Thyroid gland (tissue), 4 donors: ENCODE measurements around the gene PROCR. TPM values are rescaled to one million over a fixed set of nuclear protein-coding genes. Genes with fewer than 3 reads are reported as not detected.
"Not testable (repeated sequence)": the region's sequence is repeated elsewhere in the genome, so short reads cannot be mapped to it uniquely, and the experiment has no call there.

Experiments
- DNase-seq, 2 donors: peaks; one replicate each; pipeline ENCODE4 v3.0.0-alpha.2; 2019
- H3K27ac ChIP-seq, 3 donors: fragments of 200-600 bp; sonication (generic); 1 replicate in 2 of 3; 2 replicates in 1 of 3; pipeline ENCODE4 v1.5.1; 2016 to 2019; ENCODE audit warnings: mild to moderate bottlenecking in 1 of 3, moderate library complexity in 1 of 3
- H3K27me3 ChIP-seq: fragments of 200-600 bp; sonication (generic); one replicate; pipeline ENCODE4 v1.5.1; 2019
- H3K36me3 ChIP-seq, 2 donors: fragments of 200-600 bp; sonication (generic); one replicate each; pipeline ENCODE4 v1.5.1; 2016 to 2019
- H3K4me1 ChIP-seq, 2 donors: fragments of 200-600 bp; sonication (generic); one replicate each; pipeline ENCODE4 v1.5.1; 2017 to 2019
- H3K4me3 ChIP-seq, 3 donors: fragments of 200-600 bp; sonication (generic); replicated peaks in 1 of 3; 1 replicate in 2 of 3; 2 replicates in 1 of 3; pipeline ENCODE4 v1.5.1; 2016; ENCODE audit warnings: mild to moderate bottlenecking in 1 of 3
- H3K9me3 ChIP-seq: fragments of 200-600 bp; sonication (generic); one replicate; pipeline ENCODE4 v1.5.1; 2017
- CTCF ChIP-seq, 6 experiments: fragments of 200-600 bp in 3 of 6; fragments of 450-650 bp in 3 of 6; sonication (generic) in 3 of 6; IDR thresholded peaks; one replicate each; pipeline ENCODE4 v1.5.1; 2016 to 2019; ENCODE audit warnings: antibody characterized with exemption in 6 of 6, mild to moderate bottlenecking in 2 of 6, inconsistent platforms in 1 of 6, moderate library complexity in 1 of 6
- POLR2A ChIP-seq, 2 donors: fragments of 450-650 bp; IDR thresholded peaks; one replicate each; pipeline ENCODE4 v1.6.1; 2017; ENCODE audit warnings: antibody characterized with exemption in 2 of 2, mild to moderate bottlenecking in 2 of 2, moderate library complexity in 1 of 2
- WGBS, 2 donors: methylation state at CpG; one replicate each; pipeline ENCODE4 v1.1.5; 2017; 5-methylcytosine and 5-hydroxymethylcytosine counted together
- intact Hi-C: fragments of 100-400 bp; cut with DNase I; formaldehyde crosslinking; loops from one replicate; pipeline ENCODE4 v1.15.1; 2023
- total RNA-seq, 4 donors: library from RNA; depleted of rRNA; stranded (reverse); fragments of >200 nt; gene quantifications; one replicate each; pipeline ENCODE4 v1.2.3, GENCODE V29; 2016

PROCR gene
- total RNA-seq, 4 donors from 2014 or later, result 11.2 to 56.0 (median 37.9) TPM

GRCh38 chr20:35150846-35151579, 20.9 kb upstream of the PROCR start:
- Histone ChIP-seq H3K27ac (no peak overlapping the region), H3K4me3 (no peak overlapping the region), H3K27me3 (no peaks in the 10 kb centered on the region), H3K36me3 (no peaks in the 10 kb centered on the region), H3K4me1 (peaks cover 6 to 13% of the 10 kb centered on the region in 2 donors), H3K9me3 (no peaks in the 10 kb centered on the region)
- TF ChIP-seq CTCF (IDR thresholded peaks at IDR 0.05) (no peak), POLR2A (IDR thresholded peaks at IDR 0.05) (no peak)
- WGBS, 2 donors, result 66 to 72% methylated on average over 6 of the region's 6 CpGs
- no peak for DNase-seq
- intact Hi-C loops, result no loop called here

GRCh38 chr20:35151736-35152135, 20.1 kb upstream of the PROCR start:
- intact Hi-C loops, result no loop called here
- Histone ChIP-seq H3K4me1 (peaks cover 0 to 7% of the 10 kb centered on the region in 2 donors), H3K36me3 (no peaks in the 10 kb centered on the region), H3K27me3 (no peaks in the 10 kb centered on the region), H3K27ac (no peak overlapping the region), H3K4me3 (no peak overlapping the region), H3K9me3 (no peaks in the 10 kb centered on the region)
- 72 to 73% methylated on average over 4 of the region's 4 CpGs for WGBS, 2 donors
- TF ChIP-seq CTCF (IDR thresholded peaks at IDR 0.05), result no peak
- TF ChIP-seq POLR2A (IDR thresholded peaks at IDR 0.05), result no peak
- DNase-seq, result no peak

- Histone ChIP-seq H3K4me3 (no peak overlapping the region), H3K27ac (no peak overlapping the region), H3K9me3 (no peaks in the 10 kb centered on the region), H3K4me1 (no peaks in the 10 kb centered on the region), H3K27me3 (no peaks in the 10 kb centered on the region), H3K36me3 (no peaks in the 10 kb centered on the region)
- DNase-seq, result no peak
- 83 to 86% methylated on average over 2 of the region's 2 CpGs for WGBS, 2 donors
- intact Hi-C loops, result no loop called here
- TF ChIP-seq POLR2A (IDR thresholded peaks at IDR 0.05) (no peak), CTCF (IDR thresholded peaks at IDR 0.05) (no peak)
These were observed 15.9 kb upstream of the PROCR start for GRCh38 chr20:35155936-35156335.

- no peak overlapping the region for H3K27ac ChIP-seq
- H3K9me3 ChIP-seq, result no peaks in the 10 kb centered on the region
- H3K4me3 ChIP-seq, result no peak overlapping the region
- no peaks in the 10 kb centered on the region for H3K27me3 ChIP-seq
- no peaks in the 10 kb centered on the region for H3K36me3 ChIP-seq
- no peaks in the 10 kb centered on the region for H3K4me1 ChIP-seq
- intact Hi-C loops, result no loop called here
- DNase-seq, result no peak
- TF ChIP-seq POLR2A (IDR thresholded peaks at IDR 0.05), result no peak
- TF ChIP-seq CTCF (IDR thresholded peaks at IDR 0.05), result no peak
- WGBS, 2 donors, result 88 to 92% methylated on average over 6 of the region's 6 CpGs
These were observed 14.9 kb upstream of the PROCR start for GRCh38 chr20:35156978-35157377.

- WGBS, 2 donors, result 89 to 95% methylated on average over 5 of the region's 5 CpGs
- intact Hi-C loops, H3K36me3 ChIP-seq: not testable (repeated sequence)
These were observed 11.5 kb upstream of the PROCR start for GRCh38 chr20:35160341-35160740.

GRCh38 chr20:35164531-35164930, 7.3 kb upstream of the PROCR start:
- H3K9me3 ChIP-seq, H3K36me3 ChIP-seq, H3K4me3 ChIP-seq, H3K27me3 ChIP-seq, H3K4me1 ChIP-seq, DNase-seq, H3K27ac ChIP-seq, intact Hi-C loops: not testable (repeated sequence)

More at GRCh38 chr20:35160341-35160740, 11.5 kb upstream of the PROCR start:
- not testable (repeated sequence) for H3K27me3 ChIP-seq, H3K9me3 ChIP-seq, H3K4me1 ChIP-seq, H3K4me3 ChIP-seq, DNase-seq, H3K27ac ChIP-seq
